Measurements from ENCODE around the gene PIGU.
"Not testable (repeated sequence)": the region's sequence is repeated elsewhere in the genome, so short reads cannot be mapped to it uniquely, and the experiment has no call there.

Gene PIGU

GRCh38 chr20:34669094-34669493 lies 7.8 kb downstream of the PIGU start:
- no peak for DNase-seq (ENCODE audit: low read depth)
- H3K4me3 ChIP-seq (ENCODE audit: low read depth, low read length), result no peak overlapping the region

- DNase-seq (ENCODE audit: low read depth); H3K4me3 ChIP-seq (ENCODE audit: low read depth, low read length): not testable (repeated sequence)
Measured at GRCh38 chr20:34664751-34665150, 12.1 kb downstream of the PIGU start.

GRCh38 chr20:34663213-34663943 lies 13.5 kb downstream of the PIGU start:
- no peak for DNase-seq (ENCODE audit: low read depth)
- no peak overlapping the region for H3K4me3 ChIP-seq (ENCODE audit: low read depth, low read length)

DNA sequence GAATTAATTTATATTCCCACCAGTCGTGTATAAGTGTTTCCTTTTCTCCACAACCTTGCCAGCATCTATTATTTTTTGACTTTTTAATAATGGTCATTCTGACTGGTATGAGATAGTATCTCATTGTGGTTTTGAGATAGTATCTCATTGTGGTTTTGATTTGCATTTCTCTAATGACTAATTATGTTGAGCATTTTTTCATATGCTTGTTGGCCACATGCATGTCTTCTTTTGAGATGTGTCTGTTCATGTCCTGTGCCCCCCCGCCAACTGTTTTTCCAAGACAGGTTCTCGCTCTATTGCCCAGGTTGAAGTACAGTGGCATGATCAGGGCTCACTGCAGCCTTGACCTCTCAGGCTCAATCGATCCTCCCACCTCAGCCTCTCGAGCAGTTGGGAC lies 15.1 kb downstream of the PIGU start:
- not testable (repeated sequence) for DNase-seq (ENCODE audit: low read depth); H3K4me3 ChIP-seq (ENCODE audit: low read depth, low read length)

GRCh38 chr20:34658654-34659053 lies 18.2 kb downstream of the PIGU start:
- DNase-seq (ENCODE audit: low read depth); H3K4me3 ChIP-seq (ENCODE audit: low read depth, low read length): not testable (repeated sequence)

GRCh38 chr20:34654207-34654744 lies 22.6 kb downstream of the PIGU start:
- DNase-seq (ENCODE audit: low read depth), result no peak
- H3K4me3 ChIP-seq (ENCODE audit: low read depth, low read length), result no peak overlapping the region

GRCh38 chr20:34651200-34651599 lies 25.7 kb downstream of the PIGU start:
- no peak overlapping the region for H3K4me3 ChIP-seq (ENCODE audit: low read depth, low read length)
- no peak for DNase-seq (ENCODE audit: low read depth)

- H3K4me3 ChIP-seq (ENCODE audit: low read depth, low read length), result no peak overlapping the region
- no peak for DNase-seq (ENCODE audit: low read depth)
Measured at GRCh38 chr20:34647737-34648136, 29.2 kb downstream of the PIGU start.

DNA sequence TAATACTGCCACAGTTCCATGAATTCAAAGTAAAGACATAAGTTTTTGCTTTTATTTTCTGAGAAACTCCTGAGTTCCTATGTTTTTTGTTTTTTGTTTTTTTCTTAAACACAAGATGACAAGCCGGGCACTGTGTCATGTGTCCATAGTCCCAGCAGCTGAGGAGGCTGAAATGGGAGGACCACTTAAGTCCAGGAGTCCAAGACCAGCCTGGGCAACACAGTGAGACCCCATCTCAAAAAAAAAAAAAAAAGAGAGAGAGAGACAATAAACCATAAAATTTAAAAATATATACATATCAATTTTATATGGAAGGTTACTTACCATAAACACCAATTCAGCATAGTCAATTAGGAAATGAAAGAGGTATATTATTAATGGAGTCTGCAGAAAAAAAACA lies 31.9 kb downstream of the PIGU start:
- no peak overlapping the region for H3K4me3 ChIP-seq (ENCODE audit: low read depth, low read length)
- DNase-seq (ENCODE audit: low read depth), result no peak

GRCh38 chr20:34644345-34644744 lies 32.5 kb downstream of the PIGU start:
- no peak overlapping the region for H3K4me3 ChIP-seq (ENCODE audit: low read depth, low read length)
- no peak for DNase-seq (ENCODE audit: low read depth)

DNA sequence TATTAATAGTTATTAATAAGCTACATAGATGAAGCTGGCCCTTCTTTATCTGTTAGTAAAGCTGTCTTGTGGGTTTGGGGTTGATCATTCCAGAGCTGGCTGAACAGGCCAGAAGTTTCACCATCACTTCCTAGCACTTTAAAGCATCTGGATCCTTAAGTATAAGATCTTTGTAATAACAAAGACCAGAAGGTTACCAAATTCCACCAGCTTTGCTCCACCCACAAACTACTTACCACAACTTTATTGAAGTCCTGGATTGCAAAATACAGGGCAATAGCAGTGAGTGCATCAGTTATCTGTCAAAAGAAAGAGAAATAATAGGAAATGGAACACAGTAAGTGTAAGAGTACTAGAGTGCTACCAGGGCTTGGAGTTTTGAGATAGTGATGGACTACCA lies 33.0 kb downstream of the PIGU start:
- no peak overlapping the region for H3K4me3 ChIP-seq (ENCODE audit: low read depth, low read length)
- peak; percentile 68 for DNase-seq (ENCODE audit: low read depth)

DNA sequence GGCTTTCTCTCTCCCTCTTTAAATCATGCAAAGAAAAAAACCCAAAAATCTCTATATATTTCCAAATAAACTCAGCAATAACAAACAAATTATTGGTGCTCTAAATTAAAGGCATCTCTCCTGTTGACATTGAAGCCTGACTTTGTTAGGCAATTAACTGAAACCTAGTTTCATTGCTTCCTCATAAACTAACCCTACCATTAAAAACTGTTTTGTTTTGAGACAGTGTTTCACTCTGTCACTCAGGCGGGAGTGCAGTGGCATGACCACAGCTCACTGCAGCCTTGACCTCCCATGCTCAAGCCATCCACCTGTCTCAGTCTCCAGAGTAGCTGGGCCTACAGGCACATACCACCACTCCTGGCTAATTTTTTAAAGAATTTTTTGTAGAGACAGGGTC lies 34.9 kb downstream of the PIGU start:
- no peak for DNase-seq (ENCODE audit: low read depth)
- H3K4me3 ChIP-seq (ENCODE audit: low read depth, low read length), result no peak overlapping the region

DNA sequence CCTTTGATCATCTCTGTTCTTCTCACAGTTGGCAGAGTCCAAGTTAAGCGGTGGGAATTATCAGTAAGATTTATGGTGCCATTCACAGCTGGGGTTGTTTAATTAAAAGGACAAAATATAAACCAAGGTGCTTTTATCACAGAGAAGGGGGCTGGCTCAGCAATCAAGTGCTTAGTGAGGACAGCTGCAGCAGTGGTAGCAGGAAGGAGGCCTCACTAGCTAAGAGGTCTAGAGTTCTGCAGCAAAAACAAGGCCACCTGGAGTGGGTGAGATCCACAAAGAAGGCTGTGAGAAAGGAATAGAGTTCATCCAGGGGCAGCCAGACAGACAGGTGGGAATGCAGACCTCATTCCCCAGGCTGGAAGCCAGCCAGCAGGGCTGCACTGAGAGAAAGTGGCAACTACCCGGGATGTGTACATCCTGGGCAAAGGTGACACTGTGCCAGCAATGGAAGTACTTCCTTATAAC lies 37.1 kb downstream of the PIGU start:
- H3K4me3 ChIP-seq (ENCODE audit: low read depth, low read length), result no peak overlapping the region
- DNase-seq (ENCODE audit: low read depth), result no peak

GRCh38 chr20:34638532-34638931 lies 38.4 kb downstream of the PIGU start:
- no peak for DNase-seq (ENCODE audit: low read depth)
- no peak overlapping the region for H3K4me3 ChIP-seq (ENCODE audit: low read depth, low read length)

DNA sequence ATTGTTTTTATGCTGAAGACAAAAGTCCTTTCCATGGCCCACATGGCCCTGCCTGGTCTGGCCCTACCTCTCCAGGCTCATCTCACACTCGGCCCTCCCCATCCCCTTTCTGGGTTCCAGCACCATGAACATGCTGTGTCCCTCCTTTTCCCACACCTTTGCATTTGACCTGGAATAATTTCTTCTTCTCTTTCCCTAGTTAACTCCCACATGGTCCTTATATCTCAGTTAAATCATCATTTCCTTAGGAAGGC lies 38.9 kb downstream of the PIGU start:
- no peak for DNase-seq (ENCODE audit: low read depth)
- no peak overlapping the region for H3K4me3 ChIP-seq (ENCODE audit: low read depth, low read length)

DNA sequence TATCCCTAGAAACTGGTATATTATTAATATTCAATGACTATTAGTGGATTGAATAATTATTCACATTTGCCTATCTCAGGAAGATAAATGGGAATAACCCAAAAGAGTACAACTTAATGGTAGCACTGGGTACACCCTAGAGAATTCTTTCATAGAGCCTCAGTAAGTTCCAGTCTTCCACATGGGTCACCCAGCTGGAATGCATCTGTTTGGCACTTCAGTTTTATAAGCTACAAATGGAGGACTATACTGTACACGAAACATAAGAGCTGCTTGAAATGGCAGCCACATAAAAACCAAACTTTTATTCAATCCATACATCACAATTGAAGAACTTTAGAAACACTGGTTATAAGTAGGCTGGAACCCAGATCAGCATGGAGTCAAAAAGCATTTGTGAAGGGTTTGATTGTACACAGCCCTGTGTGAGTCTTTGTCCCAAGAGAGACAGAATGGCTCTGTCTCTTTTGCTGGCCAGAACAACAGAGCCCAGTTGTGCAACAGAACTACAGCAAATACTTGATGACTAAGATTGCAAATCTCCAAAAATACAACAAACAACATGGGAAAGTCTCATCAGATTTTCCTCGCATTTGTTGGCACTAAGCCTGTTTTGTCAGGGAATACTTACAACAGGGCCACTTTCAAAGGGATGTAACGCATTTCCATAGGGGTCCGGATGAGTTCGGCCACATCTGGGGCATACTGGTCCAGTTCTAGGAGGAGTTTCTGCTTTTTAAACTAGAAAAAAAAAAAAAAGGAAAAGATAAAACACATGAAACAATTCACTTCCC lies 39.5 kb downstream of the PIGU start:
- peak; percentile 79 for DNase-seq (ENCODE audit: low read depth)

DNA sequence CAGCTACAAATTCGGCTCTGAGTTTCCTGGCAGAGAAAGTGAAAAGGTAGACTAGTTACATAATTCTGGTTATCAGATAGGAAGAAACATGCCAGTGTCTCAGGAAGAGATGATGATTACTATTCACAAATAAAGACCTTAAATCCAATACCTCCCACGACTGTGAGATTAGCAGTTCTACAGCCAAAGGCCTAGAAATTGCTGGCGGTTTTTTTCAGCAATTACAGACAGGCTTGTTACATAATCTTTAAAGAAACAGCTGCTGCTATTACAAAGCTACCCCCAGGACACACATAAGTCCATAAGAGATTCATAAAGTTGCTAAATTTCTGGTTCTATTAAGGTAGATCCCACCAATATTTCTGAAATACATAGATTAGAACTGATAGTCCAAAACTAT lies 40.2 kb downstream of the PIGU start:
- no peak overlapping the region for H3K4me3 ChIP-seq (ENCODE audit: low read depth, low read length)
- no peak for DNase-seq (ENCODE audit: low read depth)

More for the DNA sequence above, 39.5 kb downstream of the PIGU start:
- no peak overlapping the region for H3K4me3 ChIP-seq (ENCODE audit: low read depth, low read length)

DNA sequence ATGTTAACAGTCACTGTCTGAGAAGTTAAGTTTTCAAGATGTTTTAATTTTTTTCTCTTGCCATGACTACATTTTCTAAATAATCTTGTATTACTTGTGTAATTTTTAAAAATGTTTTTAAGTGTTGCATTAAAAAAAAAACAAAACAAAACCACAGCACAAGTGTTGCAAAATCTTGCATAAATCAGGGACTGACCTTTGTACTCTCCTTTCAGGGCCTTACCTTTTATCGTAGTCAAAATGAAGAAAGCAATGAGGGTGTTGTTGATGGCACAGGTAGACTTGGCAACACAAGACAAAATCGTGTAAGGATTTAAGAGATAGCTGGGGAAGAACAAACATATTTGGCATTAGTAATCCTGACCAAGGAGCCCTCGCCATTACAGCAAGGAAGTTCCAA lies 42.5 kb downstream of the PIGU start:
- H3K4me3 ChIP-seq (ENCODE audit: low read depth, low read length), result no peak overlapping the region
- DNase-seq (ENCODE audit: low read depth), result no peak

DNA sequence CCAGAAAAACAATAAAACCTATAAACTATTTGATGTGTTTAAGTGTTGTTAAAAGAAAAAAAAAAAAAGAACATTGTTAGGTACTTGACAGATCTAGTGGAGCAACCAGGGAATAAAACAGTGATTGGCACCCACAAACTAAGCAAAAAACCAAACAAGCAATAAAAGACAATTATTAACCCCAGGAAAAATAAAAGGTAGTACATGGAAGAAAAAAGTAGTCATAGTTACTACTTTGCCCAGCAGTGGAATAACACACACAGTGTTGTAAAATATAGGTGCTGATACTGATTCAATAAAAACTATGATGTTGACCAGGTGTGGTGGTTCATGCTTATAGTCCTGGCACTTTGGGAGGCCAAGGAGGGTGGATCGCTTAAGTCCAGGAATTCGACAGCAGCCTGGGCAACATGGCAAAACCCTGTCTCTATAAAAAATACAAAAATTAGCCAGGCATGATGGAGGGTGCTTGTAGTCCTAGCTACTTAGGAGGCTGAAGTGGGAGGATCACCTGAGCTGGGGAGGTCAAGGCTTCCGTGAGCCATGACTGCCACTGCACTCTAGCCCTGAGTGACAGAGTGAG lies 43.9 kb downstream of the PIGU start:
- H3K4me3 ChIP-seq (ENCODE audit: low read depth, low read length), result no peak overlapping the region
- no peak for DNase-seq (ENCODE audit: low read depth)

DNA sequence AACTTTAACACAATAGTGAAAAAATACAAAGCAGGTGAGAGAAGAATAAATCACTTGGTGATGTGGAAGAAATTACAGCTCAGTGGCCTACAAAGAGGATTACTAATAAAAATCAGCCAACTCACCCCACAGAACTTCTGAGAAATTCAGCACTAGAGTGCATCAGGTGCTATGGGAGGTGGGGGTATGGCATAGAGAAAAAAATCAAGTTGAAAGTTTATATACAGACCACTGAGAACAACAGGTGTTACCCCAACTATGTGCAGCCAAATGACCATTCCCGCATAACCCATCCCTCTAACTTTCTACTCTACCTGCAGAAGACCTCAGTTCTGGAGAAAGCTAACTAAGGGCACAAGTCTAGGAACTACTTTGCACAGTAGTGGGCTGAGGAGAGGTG lies 47.0 kb downstream of the PIGU start:
- no peak overlapping the region for H3K4me3 ChIP-seq (ENCODE audit: low read depth, low read length)
- DNase-seq (ENCODE audit: low read depth), result no peak

DNA sequence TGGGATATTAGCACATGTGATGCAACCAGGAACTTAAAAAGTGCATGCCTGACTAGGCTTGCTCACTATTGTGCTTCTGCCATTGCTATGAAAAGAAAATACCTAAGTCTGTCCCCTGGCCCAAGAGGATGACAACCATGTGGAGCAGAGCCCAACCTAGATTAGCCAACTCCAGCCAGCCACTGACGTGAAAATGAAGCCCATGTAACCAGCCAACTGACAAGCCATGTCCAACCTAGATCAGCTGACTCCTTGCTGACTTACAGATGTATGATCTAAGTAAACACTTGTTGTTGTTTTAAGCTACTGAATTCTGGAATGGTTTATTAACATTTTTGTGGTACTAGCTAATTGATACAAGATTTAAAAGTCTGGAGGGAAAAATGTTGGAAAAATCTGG lies 47.5 kb downstream of the PIGU start:
- DNase-seq (ENCODE audit: low read depth), result no peak
- no peak overlapping the region for H3K4me3 ChIP-seq (ENCODE audit: low read depth, low read length)

All from skeletal muscle cell (primary cell).